ENCODE results near the gene ENTPD8.

Gene ENTPD8

DNA sequence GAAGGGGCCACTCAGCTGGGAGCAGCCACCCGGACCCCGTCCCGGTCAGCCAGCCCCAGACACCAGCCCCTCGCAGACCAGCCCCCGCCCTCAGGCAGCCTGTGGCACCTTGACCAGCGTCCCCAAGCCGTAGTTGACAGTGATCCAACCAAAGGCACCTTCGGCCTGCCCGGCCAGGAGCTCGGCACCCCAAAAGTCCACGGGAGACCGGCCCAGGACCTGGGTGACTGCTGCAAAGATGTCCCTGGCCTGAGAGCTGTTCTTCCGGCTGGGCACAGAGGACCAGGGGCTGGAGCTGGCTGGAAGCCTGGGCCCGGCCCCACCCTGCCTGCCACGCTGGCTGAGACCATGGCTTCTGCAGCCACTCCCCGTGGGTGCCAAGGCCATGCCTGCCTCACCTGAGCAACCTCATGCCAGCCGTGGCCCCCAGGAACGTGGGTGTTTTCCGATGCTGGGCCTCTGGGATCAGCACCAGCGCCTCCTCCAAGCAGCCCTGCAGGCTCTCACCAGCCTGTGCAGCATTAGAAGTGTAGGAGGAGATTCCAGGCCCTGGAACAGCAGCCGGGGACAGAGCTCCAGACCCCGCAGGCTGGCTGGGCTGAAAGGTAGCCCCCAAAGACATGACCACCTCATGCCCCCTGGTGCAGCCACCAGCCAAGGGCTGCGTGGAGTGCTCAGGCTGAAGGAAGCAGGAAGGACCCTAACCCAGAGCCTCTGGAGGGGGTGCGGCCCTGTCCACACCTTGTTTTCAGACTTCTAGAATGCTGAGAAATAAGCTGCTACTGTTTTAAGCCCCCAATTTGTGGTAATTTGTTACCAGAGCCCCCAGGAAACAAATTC, 4.2 kb downstream of the ENTPD8 start:
- no peak for DNase-seq (ENCODE audit: low read depth)
- TF ChIP-seq, protein P1, sequence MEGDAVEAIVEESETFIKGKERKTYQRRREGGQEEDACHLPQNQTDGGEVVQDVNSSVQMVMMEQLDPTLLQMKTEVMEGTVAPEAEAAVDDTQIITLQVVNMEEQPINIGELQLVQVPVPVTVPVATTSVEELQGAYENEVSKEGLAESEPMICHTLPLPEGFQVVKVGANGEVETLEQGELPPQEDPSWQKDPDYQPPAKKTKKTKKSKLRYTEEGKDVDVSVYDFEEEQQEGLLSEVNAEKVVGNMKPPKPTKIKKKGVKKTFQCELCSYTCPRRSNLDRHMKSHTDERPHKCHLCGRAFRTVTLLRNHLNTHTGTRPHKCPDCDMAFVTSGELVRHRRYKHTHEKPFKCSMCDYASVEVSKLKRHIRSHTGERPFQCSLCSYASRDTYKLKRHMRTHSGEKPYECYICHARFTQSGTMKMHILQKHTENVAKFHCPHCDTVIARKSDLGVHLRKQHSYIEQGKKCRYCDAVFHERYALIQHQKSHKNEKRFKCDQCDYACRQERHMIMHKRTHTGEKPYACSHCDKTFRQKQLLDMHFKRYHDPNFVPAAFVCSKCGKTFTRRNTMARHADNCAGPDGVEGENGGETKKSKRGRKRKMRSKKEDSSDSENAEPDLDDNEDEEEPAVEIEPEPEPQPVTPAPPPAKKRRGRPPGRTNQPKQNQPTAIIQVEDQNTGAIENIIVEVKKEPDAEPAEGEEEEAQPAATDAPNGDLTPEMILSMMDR (IDR thresholded peaks at IDR 0.05; ENCODE audit: low read depth, low read length, missing control alignments), result no peak
- in situ Hi-C loops (cut with HindIII; ENCODE audit: low sequenced_read_pairs), result no loop called here
- H3K4me3 ChIP-seq (ENCODE audit: low read depth, low read length), result no peak overlapping the region

DNA sequence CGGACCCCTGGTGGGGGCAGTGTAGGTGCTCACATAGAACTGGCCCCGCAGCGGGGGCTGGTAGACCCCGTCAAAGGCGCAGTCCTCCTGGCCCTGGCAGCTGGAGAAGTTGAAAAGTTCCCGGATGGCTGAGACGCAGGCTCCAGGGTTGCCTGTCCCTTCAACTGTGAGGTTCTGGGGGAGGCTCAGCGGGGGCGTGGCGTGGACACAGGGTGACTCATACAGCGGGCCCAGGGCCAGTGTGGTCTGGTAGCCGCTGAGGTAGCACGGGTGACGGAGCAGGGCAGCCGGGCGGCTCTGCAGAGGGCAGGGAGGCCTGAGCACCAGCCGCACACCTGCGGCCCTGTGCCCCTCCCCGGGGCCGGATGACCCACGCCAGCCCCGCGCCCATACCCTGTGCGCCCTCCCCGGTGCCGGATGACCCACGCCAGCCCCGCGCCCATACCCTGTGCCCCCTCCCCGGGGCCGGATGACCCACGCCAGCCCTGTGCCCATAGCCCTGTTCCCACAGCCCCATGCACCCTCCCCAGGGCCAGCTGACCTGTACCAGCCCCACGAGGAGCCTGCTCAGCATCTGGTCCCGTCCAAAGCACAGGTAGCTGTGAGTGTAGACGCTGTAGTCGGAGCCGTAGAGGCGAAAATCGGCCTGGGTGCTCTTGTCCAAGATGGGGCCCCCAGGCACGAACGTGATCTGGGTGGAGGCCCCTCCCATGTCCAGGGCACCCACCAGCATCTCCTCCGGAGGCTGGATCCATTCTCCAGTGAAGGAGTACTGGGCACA, 5.0 kb downstream of the ENTPD8 start:
- no peak overlapping the region for H3K4me3 ChIP-seq (ENCODE audit: low read depth, low read length)
- TF ChIP-seq, protein P1 (IDR thresholded peaks at IDR 0.05; ENCODE audit: low read depth, low read length, missing control alignments), result no peak
- DNase-seq (ENCODE audit: low read depth), result peak; percentile 77
- in situ Hi-C loops (cut with HindIII; ENCODE audit: low sequenced_read_pairs), result no loop called here

DNA sequence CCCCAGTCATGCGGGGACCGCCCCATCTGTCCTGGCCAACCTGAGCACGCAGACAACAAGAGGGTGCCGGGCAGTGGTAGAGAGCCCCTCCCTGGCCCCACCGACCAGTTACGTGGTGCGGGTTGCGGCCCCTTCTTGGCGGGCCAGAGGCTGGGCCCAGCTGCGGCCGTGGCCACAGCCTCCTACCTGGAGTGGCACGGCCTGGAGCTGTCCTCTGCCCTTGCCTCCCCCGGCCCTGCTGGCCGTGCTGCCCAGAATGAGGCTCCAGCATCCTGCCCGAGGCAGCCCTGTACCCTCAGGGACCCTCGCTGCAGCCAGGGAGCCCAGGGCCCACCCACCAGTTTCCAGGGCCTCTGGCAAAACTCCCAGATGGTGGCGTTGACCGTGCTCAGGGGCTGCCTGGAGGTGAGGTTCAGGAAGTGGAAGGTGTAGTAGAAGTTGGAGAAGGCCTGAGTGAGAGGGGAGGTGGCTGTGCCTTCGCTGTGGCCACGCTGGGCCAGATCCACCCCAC, 5.7 kb downstream of the ENTPD8 start:
- no peak for DNase-seq (ENCODE audit: low read depth)
- TF ChIP-seq, protein P1 (IDR thresholded peaks at IDR 0.05; ENCODE audit: low read depth, low read length, missing control alignments), result no peak
- in situ Hi-C loops (cut with HindIII; ENCODE audit: low sequenced_read_pairs), result no loop called here
- no peak overlapping the region for H3K4me3 ChIP-seq (ENCODE audit: low read depth, low read length)

DNA sequence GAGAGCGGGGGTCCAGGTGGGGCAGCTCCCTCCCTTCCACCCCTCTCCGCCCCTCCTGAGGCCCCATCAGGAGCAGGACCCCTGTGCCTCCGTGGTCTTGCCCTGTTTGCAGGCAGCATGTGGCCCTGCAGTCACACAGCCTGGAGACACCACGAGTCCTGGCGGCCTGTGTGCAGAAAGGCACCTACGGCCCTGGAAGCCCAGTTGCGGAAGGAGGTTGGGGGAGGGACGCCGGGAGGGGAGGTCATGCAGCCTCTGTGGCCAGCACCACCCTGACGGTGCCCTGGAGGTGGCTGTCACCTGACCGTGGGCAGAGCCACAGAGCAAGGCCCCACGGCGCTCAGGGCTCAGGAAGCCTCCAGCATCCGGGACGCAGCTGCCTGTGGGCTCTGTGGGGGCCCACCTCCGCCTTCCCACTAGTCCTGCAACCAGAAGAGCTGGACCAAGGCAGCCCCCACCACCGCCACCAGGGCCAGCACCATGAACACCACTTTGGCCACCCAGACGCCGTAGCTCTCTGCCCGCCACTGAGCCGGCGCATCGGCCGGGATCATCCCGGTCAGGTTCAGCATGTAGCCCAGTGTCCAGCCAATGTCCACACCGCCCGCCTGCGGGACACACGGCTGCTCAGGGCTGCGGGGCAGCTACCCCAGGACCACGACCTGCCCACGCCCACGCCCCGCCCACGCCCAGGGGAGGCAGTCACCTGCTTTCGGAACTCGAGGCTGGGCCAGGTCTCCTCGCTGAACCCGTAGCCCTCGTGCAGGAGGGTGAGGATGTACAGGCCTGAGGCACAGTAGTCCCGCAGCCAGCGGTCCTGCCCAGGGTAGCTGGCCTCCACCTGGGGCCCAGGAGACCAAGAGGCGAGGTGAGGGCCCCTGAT, 6.4 kb downstream of the ENTPD8 start:
- no peak overlapping the region for H3K4me3 ChIP-seq (ENCODE audit: low read depth, low read length)
- DNase-seq (ENCODE audit: low read depth), result no peak
- TF ChIP-seq, protein P1 (IDR thresholded peaks at IDR 0.05; ENCODE audit: low read depth, low read length, missing control alignments), result no peak
- in situ Hi-C loops (cut with HindIII; ENCODE audit: low sequenced_read_pairs), result no loop called here

DNA sequence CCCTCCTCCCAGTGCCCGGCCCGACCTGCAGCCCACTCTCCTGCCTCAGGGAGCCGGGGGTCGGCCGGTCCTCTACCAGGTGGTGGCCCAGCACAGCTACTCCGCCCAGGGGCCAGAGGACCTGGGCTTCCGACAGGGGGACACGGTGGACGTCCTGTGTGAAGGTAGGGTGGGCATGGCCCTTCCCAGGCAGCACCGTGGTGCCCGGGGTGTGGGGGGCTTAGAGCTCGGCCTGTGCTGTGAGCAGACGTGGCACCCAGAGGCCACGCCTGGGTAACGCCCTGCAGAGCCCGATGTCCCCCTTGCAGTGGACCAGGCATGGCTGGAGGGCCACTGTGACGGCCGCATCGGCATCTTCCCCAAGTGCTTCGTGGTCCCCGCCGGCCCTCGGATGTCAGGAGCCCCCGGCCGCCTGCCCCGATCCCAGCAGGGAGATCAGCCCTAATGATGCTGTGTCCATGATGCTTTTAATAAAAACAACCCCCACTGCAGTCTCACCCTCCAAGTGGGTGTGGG, 7.2 kb downstream of the ENTPD8 start:
- DNase-seq (ENCODE audit: low read depth), result no peak
- H3K4me3 ChIP-seq (ENCODE audit: low read depth, low read length), result no peak overlapping the region
- TF ChIP-seq, protein P1 (IDR thresholded peaks at IDR 0.05; ENCODE audit: low read depth, low read length, missing control alignments), result no peak
- in situ Hi-C loops (cut with HindIII; ENCODE audit: low sequenced_read_pairs), result no loop called here
